Measurements from ENCODE around the gene NUTM1.

NUTM1 gene

GRCh38 chr15:34360298-34360697, 17.2 kb downstream of the NUTM1 start:
- no peak overlapping the region for H3K4me3 ChIP-seq (ENCODE audit: low read length)
- no peak overlapping the region for H3K9ac ChIP-seq (ENCODE audit: low read length)
- peaks cover 6% of the 10 kb centered on the region; the same call in 1 of the 2 replicates for H4K20me1 ChIP-seq (ENCODE audit: insufficient read depth, low read length)
- H3K4me1 ChIP-seq (ENCODE audit: low read length) = peaks cover 6% of the 10 kb centered on the region
- H3K36me3 ChIP-seq (replicated peaks; ENCODE audit: low read depth, low read length) = peaks cover 67% of the 10 kb centered on the region
- peaks cover 15% of the 10 kb centered on the region for H3K79me2 ChIP-seq (ENCODE audit: low read length)
- H3K9me3 ChIP-seq (ENCODE audit: insufficient read depth, low read length) = no peaks in the 10 kb centered on the region
- TF ChIP-seq EZH2phosphoT487 (IDR thresholded peaks at IDR 0.05; ENCODE audit: low read depth) = no peak
- H3K27ac ChIP-seq (ENCODE audit: low read length) = no peak overlapping the region
- H3K4me2 ChIP-seq (ENCODE audit: low read length) = no peak overlapping the region
- H2AFZ ChIP-seq (ENCODE audit: low read depth, low read length) = no peak overlapping the region
- no peaks in the 10 kb centered on the region for H3K27me3 ChIP-seq (ENCODE audit: low read depth, low read length)

- H3K9me3 ChIP-seq (ENCODE audit: insufficient read depth, low read length) = no peaks in the 10 kb centered on the region
- H3K4me1 ChIP-seq (ENCODE audit: low read length) = peaks cover 13% of the 10 kb centered on the region
- H3K79me2 ChIP-seq (ENCODE audit: low read length) = peaks cover 25% of the 10 kb centered on the region
- TF ChIP-seq CTCF (IDR thresholded peaks at IDR 0.05; ENCODE audit: low read depth, low read length) (no peak), EZH2phosphoT487 (IDR thresholded peaks at IDR 0.05; ENCODE audit: low read depth) (no peak)
- peaks cover 15% of the 10 kb centered on the region for H4K20me1 ChIP-seq (ENCODE audit: insufficient read depth, low read length)
- no peak overlapping the region for H3K9ac ChIP-seq (ENCODE audit: low read length)
- H3K4me2 ChIP-seq (ENCODE audit: low read length) = no peak overlapping the region
- no peaks in the 10 kb centered on the region for H3K27me3 ChIP-seq (ENCODE audit: low read depth, low read length)
- H3K4me3 ChIP-seq (ENCODE audit: low read length) = no peak overlapping the region
- H3K36me3 ChIP-seq (replicated peaks; ENCODE audit: low read depth, low read length) = peaks cover 60% of the 10 kb centered on the region
- no peak overlapping the region for H3K27ac ChIP-seq (ENCODE audit: low read length)
- no peak overlapping the region for H2AFZ ChIP-seq (ENCODE audit: low read depth, low read length)
These were observed 18.2 kb downstream of the NUTM1 start for GRCh38 chr15:34361278-34361677.

GRCh38 chr15:34362047-34362773, 19.1 kb downstream of the NUTM1 start:
- TF ChIP-seq CTCF (IDR thresholded peaks at IDR 0.05; ENCODE audit: low read depth, low read length) (no peak), EZH2phosphoT487 (IDR thresholded peaks at IDR 0.05; ENCODE audit: low read depth) (no peak)
- Histone ChIP-seq H3K4me2 (ENCODE audit: low read length) (no peak overlapping the region), H3K27me3 (ENCODE audit: low read depth, low read length) (no peaks in the 10 kb centered on the region), H3K9me3 (ENCODE audit: insufficient read depth, low read length) (no peaks in the 10 kb centered on the region), H3K4me1 (ENCODE audit: low read length) (peaks cover 13% of the 10 kb centered on the region), H3K4me3 (ENCODE audit: low read length) (no peak overlapping the region), H3K9ac (ENCODE audit: low read length) (no peak overlapping the region), H4K20me1 (ENCODE audit: insufficient read depth, low read length) (peaks cover 15% of the 10 kb centered on the region), H3K36me3 (replicated peaks; ENCODE audit: low read depth, low read length) (peaks cover 52% of the 10 kb centered on the region), H2AFZ (ENCODE audit: low read depth, low read length) (no peak overlapping the region), H3K27ac (ENCODE audit: low read length) (no peak overlapping the region), H3K79me2 (ENCODE audit: low read length) (peaks cover 31% of the 10 kb centered on the region)

GRCh38 chr15:34364041-34364440, 20.9 kb downstream of the NUTM1 start:
- H3K4me3 ChIP-seq (ENCODE audit: low read length) = no peak overlapping the region
- H3K36me3 ChIP-seq (replicated peaks; ENCODE audit: low read depth, low read length) = peaks cover 43% of the 10 kb centered on the region
- peaks cover 24% of the 10 kb centered on the region for H3K4me1 ChIP-seq (ENCODE audit: low read length)
- H4K20me1 ChIP-seq (ENCODE audit: insufficient read depth, low read length) = peaks cover 15% of the 10 kb centered on the region
- no peaks in the 10 kb centered on the region for H3K9me3 ChIP-seq (ENCODE audit: insufficient read depth, low read length)
- H3K4me2 ChIP-seq (ENCODE audit: low read length) = no peak overlapping the region
- H2AFZ ChIP-seq (ENCODE audit: low read depth, low read length) = no peak overlapping the region
- no peaks in the 10 kb centered on the region for H3K27me3 ChIP-seq (ENCODE audit: low read depth, low read length)
- peaks cover 40% of the 10 kb centered on the region for H3K79me2 ChIP-seq (ENCODE audit: low read length)
- H3K9ac ChIP-seq (ENCODE audit: low read length) = no peak overlapping the region
- no peak for TF ChIP-seq EZH2phosphoT487 (IDR thresholded peaks at IDR 0.05; ENCODE audit: low read depth)
- no peak overlapping the region for H3K27ac ChIP-seq (ENCODE audit: low read length)

- peaks cover 40% of the 10 kb centered on the region for H3K79me2 ChIP-seq (ENCODE audit: low read length)
- H3K4me1 ChIP-seq (ENCODE audit: low read length) = peaks cover 32% of the 10 kb centered on the region
- no peak for TF ChIP-seq EZH2phosphoT487 (IDR thresholded peaks at IDR 0.05; ENCODE audit: low read depth)
- no peak for TF ChIP-seq CTCF (IDR thresholded peaks at IDR 0.05; ENCODE audit: low read depth, low read length)
- H4K20me1 ChIP-seq (ENCODE audit: insufficient read depth, low read length) = peaks cover 15% of the 10 kb centered on the region
- H3K27me3 ChIP-seq (ENCODE audit: low read depth, low read length) = no peaks in the 10 kb centered on the region
- H3K9me3 ChIP-seq (ENCODE audit: insufficient read depth, low read length) = no peaks in the 10 kb centered on the region
- no peak overlapping the region for H3K27ac ChIP-seq (ENCODE audit: low read length)
- peak overlapping the region; percentile 98 for H3K4me3 ChIP-seq (ENCODE audit: low read length)
- peaks cover 35% of the 10 kb centered on the region for H3K36me3 ChIP-seq (replicated peaks; ENCODE audit: low read depth, low read length)
- H3K4me2 ChIP-seq (ENCODE audit: low read length) = peak overlapping the region; percentile 81
- H3K9ac ChIP-seq (ENCODE audit: low read length) = peak overlapping the region; percentile 97
- no peak overlapping the region for H2AFZ ChIP-seq (ENCODE audit: low read depth, low read length)
These were observed 22.1 kb downstream of the NUTM1 start for GRCh38 chr15:34365091-34365825.

Measured in OCI-LY3 (cell line).